Lower leg skin (tissue), 3 donors: Measurements from ENCODE around the gene MLST8.

Experiments
- CTCF ChIP-seq, 3 donors: fragments of 450-650 bp; IDR thresholded peaks; one replicate each; pipeline ENCODE4 v1.5.1; 2016; ENCODE audit warnings: antibody characterized with exemption in 3 of 3, mild to moderate bottlenecking in 3 of 3, moderate library complexity in 2 of 3
- POLR2A ChIP-seq, 2 donors: fragments of 450-650 bp; IDR thresholded peaks; one replicate each; pipeline ENCODE4 v1.6.1; 2016 to 2017; ENCODE audit warnings: antibody characterized with exemption in 2 of 2, mild to moderate bottlenecking in 1 of 2, moderate library complexity in 1 of 2

DNA sequence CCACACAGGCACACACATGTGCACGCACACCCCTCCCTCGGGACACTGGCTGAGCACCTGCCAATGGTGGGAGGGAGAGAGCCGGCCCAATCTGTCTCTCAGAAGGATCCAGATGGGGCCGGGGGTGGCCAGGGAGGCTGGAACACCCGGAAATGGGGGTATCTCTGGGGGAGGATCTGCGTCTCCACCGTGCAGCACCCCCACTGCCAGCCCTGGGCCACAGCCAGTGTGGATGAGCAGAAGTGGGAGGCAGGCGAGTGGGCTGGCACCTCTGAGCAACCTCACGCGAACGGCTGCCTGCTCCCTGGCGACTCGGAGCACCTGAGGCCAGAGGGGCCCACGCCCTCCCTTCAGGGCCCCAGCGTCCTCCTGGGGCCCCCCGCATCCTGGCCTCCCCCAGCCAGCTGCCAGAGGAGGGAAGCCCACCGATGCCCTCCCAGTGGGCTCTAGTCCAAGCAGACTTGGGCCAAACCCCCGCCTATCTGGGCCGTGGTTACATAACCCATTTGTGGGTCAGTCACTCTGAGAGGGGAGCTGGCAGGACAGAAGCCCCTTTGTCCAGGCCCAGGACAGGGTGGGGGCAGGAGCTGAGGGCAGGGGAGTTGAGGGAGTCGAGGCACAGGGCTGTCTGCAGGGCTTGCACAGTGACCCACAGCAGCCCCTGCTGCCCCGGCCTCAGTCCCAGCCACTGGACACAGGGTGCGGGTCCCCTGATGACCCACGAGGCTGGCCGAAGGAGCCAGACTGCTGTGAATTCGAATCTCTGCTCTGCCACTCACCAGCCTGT, 14.4 kb upstream of the MLST8 start:
- no peak for TF ChIP-seq CTCF (IDR thresholded peaks at IDR 0.05)
- TF ChIP-seq POLR2A (IDR thresholded peaks at IDR 0.05): no peak
